Hematopoietic multipotent progenitor cell (in vitro differentiated cells): ENCODE measurements around the gene CERS3. TPM values are rescaled to one million over a fixed set of nuclear protein-coding genes. Genes with fewer than 3 reads are reported as not detected.
A peak's percentile ranks its signal among the peaks of the same experiment; 100 is the strongest.

Source experiments
- DNase-seq, 3 donors: peaks; one replicate each; pipeline ENCODE4 v3.0.0-alpha.2; 2011 to 2015; ENCODE audit warnings: low read depth in 2 of 3, low spot score in 2 of 3
- total RNA-seq: library from RNA; depleted of rRNA; stranded (reverse); fragments of >200 nt; gene quantifications from one replicate; pipeline ENCODE4 v1.2.3, GENCODE V29; 2012

Gene CERS3
- total RNA-seq = under 0.01 TPM

GRCh38 chr15:100528833-100529428 is at the start of gene CERS3:
Gene CERS3 (minus strand): TSS chr15:100528950. CDS start chr15:100501849, 27,101 bp downstream.
- DNase-seq = no peak

DNA sequence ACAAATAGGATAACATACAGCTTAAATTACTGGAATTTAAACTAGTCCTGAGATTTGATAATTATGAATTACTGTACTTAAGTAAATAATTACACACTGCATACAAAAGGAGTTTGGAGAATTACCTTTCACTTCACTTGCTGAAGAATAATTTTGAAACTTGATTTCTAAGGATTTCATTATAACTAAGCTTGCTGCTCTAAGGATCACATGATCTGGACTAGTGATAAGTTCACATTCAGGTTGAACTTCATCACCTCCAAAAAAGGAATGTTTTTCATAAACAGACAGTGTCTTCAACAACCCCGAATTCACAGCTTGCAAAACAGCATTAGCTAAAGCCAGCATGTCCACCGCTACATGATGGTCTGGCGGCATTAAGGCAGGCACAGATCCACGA is 44.8 kb upstream of the CERS3 start:
- DNase-seq = no peak

- DNase-seq = peak in 2 of 3 donors; percentile 10 to 55
These were observed 43.7 kb upstream of the CERS3 start for GRCh38 chr15:100572362-100572983.

DNA sequence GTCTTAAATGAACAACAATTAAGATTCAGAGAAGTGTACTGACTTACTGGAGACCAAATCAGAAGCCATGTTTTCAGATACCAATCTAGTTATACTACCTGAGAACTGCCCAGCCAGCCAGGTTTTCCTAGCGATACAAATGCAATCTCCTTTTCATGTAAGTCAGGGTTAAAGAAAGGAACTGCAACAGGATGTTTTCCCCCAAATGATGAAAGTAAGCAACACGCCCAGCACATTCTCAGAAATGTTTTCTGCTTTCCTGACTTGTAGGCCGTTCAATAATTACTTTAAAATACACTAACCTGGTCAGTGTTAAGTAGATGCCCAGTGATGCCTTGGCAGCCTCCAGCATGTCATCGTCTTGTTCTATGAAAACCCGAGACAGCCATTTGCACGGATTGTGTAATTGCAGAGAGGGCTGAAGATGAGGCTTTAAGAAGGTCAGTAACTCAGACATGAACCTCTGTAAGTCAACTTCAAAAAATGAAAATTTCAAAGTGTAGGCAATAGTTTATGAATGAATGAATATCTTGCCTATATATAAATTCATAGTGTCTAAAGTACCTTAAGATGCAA is 42.9 kb upstream of the CERS3 start:
- no peak for DNase-seq

DNA sequence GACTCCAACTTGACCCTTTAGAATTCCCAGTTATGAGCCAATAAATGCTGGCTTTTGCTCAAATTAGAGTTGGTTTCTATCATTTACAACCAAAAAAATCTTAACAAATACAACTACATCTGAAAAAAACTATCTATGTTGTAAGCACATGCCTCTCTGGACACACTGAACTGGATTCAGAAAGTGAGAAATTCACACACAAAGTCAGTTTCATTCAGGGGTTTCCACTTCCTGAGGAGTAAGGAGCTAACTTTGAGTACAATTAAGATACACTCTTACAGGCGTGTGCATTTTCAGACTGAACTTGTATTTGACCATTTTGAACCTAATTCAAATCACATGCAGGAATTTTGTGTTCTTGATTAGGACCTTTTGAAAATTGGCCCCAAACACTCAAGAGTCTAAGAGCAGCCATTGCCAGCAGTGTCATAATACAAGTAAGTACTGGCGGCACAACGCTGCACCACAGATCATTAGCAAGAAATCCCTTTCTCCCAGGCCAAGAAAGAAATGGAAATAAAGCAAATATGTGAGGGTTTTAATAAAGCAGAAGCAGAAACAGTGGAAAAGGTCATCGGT is 42.1 kb upstream of the CERS3 start:
- no peak for DNase-seq

GRCh38 chr15:100570275-100570674 is 41.5 kb upstream of the CERS3 start:
- DNase-seq = no peak

DNA sequence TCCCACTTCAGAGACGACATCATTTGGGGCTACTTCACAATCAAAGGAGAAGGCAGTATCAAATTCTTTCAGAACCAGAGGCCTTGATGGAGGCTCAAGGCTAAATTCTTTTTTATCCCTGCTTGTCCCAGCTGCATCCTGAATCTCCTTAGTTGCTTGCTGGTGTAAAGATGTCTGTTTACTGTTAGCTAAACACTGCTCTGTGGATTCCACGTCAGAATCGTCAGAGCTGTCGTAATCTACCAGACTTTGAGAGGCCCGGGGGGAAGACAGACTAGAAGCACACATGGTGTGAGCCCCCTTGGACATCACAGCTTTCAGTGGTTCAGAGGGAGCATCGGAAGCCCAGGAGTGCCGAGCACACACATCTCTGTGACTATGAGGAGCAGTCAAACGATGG is 40.6 kb upstream of the CERS3 start:
- no peak for DNase-seq

- no peak for DNase-seq
These were observed 38.3 kb upstream of the CERS3 start for GRCh38 chr15:100566850-100567628.

DNA sequence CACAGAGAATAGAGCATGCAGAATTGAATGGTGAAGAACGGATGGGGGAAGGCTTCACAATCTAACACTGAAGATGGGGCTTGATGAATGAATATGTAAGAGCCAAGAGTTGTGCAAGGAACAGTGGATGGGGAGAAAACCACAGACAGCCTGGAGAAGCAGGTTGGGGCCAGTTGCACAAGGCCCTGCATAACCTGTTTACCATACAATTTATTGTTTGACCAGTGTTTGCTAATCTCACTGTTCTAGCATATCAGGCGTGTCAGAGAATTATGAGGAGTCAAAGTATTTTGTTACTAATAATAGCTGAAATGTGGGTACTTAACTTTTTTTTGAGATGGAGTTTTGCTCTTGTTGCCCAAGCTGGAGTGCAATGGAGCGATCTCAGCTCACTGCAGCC is 36.8 kb upstream of the CERS3 start:
- no peak for DNase-seq

DNA sequence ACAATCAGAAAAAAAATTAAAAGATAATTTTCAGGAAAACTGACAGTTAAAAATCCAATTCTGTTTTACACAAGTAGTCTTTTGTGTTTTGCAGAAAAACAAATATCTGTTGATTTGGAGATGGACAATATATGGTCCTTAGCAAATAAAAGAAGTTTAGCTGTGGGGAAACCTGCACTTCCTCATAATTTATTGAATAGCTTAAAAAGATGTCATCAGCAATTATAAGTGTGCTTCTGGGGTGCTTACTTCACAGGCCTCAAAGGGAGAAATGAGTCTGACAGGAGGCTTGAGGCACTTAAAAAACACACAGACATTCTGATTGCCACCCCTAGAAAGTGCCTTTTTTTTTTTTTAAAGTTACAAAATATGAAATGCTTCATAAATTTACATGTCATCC is 31.6 kb upstream of the CERS3 start:
- DNase-seq = no peak

- DNase-seq = no peak
These were observed 30.6 kb upstream of the CERS3 start for GRCh38 chr15:100559330-100559729.

- DNase-seq = no peak
These were observed 30.1 kb upstream of the CERS3 start for GRCh38 chr15:100558771-100559254.

- no peak for DNase-seq
These were observed 24.7 kb upstream of the CERS3 start for GRCh38 chr15:100553468-100553867.

- no peak for DNase-seq
These were observed 19.2 kb upstream of the CERS3 start for GRCh38 chr15:100547961-100548360.

DNA sequence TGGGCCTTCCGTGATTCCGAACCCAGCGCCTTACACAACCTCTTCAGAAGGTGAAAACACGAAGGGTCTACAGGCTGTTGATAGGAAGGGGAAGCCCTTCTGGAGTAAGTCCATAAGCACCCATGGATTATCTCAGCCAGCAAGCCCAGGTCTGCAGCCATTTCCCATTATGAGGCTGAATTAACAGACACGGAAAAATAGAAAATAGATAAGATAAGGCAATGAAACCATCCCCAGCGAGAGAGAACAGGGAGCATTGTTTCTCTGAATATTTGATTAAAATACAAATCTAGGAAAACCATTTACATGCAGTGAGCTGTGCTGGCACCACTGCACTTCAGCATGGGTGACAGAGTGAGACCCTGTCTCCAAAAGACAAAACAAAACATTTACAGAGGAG is 16.2 kb upstream of the CERS3 start:
- no peak for DNase-seq

DNA sequence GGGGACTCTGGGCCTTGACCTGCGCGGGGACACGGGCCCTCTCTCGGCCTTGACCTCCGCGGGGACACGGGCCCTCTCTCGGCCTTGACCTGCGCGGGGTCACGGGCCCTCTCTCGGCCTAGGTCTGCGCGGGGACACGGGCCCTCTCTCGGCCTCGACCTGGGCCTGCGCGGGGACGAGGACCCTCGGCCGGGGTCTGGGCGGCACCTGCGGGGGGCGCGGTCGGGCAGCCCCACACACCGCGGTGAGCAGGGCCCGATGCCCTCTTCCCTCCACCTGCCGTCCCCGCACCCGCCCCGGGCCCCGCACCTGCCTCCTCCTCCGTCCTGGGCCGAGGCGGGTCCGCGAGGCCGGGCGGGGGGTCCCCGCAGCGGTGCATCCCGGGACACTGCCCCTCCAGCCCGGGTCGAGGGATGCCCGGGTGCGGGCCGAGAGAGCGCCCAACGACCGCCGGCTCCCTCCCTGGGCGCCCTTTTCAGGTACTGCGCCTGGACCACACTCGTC is 15.6 kb upstream of the CERS3 start:
- DNase-seq = no peak

GRCh38 chr15:100542290-100542689 is 13.5 kb upstream of the CERS3 start:
- no peak for DNase-seq

DNA sequence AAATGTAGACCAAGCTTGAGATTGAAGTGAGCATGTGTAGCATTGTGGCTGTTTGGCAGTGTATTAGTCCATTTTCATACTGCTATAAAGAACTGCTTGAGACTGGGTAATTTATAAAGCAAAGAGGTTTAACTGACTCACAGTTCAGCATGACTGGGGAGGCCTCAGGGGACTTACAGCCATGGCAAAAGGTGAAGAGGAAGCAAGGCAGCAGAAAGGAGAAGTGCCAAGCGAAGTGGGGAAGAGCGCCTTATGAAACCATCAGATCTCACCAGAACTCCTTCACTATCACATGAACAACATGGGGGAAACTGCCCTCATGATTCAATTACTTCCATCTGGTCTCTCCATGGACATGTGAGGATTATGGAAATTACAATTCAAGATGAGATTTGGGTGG is 8.6 kb upstream of the CERS3 start:
- peak in 2 of 3 donors; percentile 9 to 59 for DNase-seq

GRCh38 chr15:100536733-100537132 is 8.0 kb upstream of the CERS3 start:
- no peak for DNase-seq

DNA sequence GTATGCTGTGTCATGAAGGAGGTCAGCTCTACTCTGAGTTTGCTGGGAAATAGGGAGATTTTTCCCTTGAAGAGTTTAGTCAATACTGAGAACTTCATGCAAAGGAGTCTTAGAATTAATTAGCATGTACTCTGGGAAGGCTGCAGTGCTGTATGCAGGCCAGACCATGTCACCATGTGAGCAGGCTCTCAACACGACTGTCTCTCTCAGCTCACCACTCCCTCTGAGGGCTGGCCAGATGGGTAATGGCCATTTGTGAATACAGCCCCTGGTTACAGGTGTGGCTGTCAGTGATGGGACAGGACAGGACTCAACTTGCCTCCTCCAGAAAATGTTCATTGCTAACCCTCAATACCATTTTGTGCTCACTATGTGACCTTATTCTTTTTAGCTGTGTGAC is 5.1 kb upstream of the CERS3 start:
- no peak for DNase-seq

DNA sequence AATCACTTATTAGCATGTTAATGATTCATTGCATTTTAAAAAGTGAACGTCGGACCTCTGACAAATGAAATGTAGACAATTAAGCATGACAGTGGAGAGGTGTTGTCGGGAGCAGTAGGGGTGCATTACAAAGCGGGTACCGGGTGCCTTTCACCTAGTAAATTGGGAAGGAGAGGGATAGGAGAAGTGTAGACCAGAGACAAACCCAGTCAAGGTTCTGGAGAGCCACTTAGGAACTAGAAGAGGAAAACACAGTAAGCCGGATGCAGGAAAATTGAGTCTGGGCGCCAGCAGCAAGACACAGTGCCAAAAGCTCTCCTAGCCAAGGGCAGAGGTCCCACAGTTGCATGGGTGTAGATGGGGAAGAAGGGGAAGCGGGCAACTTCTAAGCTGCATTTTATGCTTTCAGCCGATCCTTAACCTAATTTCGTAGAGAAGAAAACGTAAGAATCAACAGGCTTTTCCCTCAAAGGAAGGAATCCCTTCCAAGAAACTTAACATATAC is 3.1 kb upstream of the CERS3 start:
- DNase-seq = no peak
